HepG2 (cell line): ENCODE data around the gene SEMA3F. TPM values are rescaled to one million over a fixed set of nuclear protein-coding genes. Genes with fewer than 3 reads are reported as not detected.

Source experiments
- ARNT ChIP-seq: fragments of 450-650 bp; IDR thresholded peaks from 2 replicates; pipeline ENCODE4 v1.6.1; 2017
- CBFB ChIP-seq: sonication (generic); formaldehyde crosslinking; IDR thresholded peaks from 2 replicates; pipeline ENCODE4 v1.4.0; 2020; ENCODE audit warnings: missing genetic modification reagents
- GATAD1 ChIP-seq: IDR thresholded peaks from 2 replicates; pipeline ENCODE4 v1.6.1; 2016; ENCODE audit warnings: missing genetic modification reagents, missing compliant biosample characterization
- HBP1 ChIP-seq: IDR thresholded peaks from 2 replicates; pipeline ENCODE4 v1.6.1; 2016; ENCODE audit warnings: low read depth, control low read depth
- IKZF1 ChIP-seq: fragments of 450-650 bp; IDR thresholded peaks from 2 replicates; pipeline ENCODE4 v1.7.1; 2016
- KDM1A ChIP-seq: IDR thresholded peaks from 2 replicates; pipeline ENCODE4 v1.6.1; 2016; ENCODE audit warnings: missing compliant biosample characterization
- KLF6 ChIP-seq: IDR thresholded peaks from 2 replicates; pipeline ENCODE4 v1.8.0; 2016; ENCODE audit warnings: missing biosample characterization, missing genetic modification reagents
- MAX ChIP-seq: IDR thresholded peaks from 2 replicates; pipeline ENCODE4 v1.6.1; 2012; ENCODE audit warnings: inconsistent platforms
- NFRKB ChIP-seq: fragments of 450-650 bp; IDR thresholded peaks from 2 replicates; pipeline ENCODE4 v1.6.1; 2017
- NR2F1 ChIP-seq, 2 experiments: fragments of 450-650 bp in 1 of 2; formaldehyde crosslinking in 1 of 2; IDR thresholded peaks; 2 replicates each; pipeline versions ENCODE4 v1.5.0 to v1.6.1; 2016 to 2020; ENCODE audit warnings: mild to moderate bottlenecking in 1 of 2, missing compliant biosample characterization in 1 of 2, missing genetic modification reagents in 1 of 2, moderate library complexity in 1 of 2
- PCBP2 ChIP-seq: fragments of 200-400 bp; formaldehyde crosslinking; optimal IDR thresholded peaks from 2 replicates; pipeline ENCODE3; 2018; ENCODE audit warnings: low read length, low read depth; ENCODE audit not compliant: poor library complexity, severe bottlenecking
- SP2 ChIP-seq: sonication (generic); formaldehyde crosslinking; IDR thresholded peaks from 2 replicates; pipeline ENCODE4 v1.5.1; 2020; ENCODE audit warnings: mild to moderate bottlenecking, missing genetic modification reagents
- SRSF4 ChIP-seq: fragments of 200-400 bp; formaldehyde crosslinking; IDR thresholded peaks from one replicate; pipeline ENCODE4 v1.6.1; 2018; ENCODE audit warnings: mild to moderate bottlenecking, low read depth, low read length, moderate library complexity; ENCODE audit not compliant: poor library complexity, severe bottlenecking
- THAP9 ChIP-seq: sonication (generic); formaldehyde crosslinking; IDR thresholded peaks from 2 replicates; pipeline ENCODE4; 2020; ENCODE audit warnings: missing genetic modification reagents, mild to moderate bottlenecking, borderline replicate concordance
- ZBTB38 ChIP-seq: sonication (generic); formaldehyde crosslinking; IDR thresholded peaks from 2 replicates; pipeline ENCODE4 v1.5.1; 2020; ENCODE audit warnings: mild to moderate bottlenecking, missing genetic modification reagents
- ZNF207 ChIP-seq: fragments of 450-650 bp; IDR thresholded peaks from 2 replicates; pipeline ENCODE4 v1.6.1; 2016; ENCODE audit warnings: antibody characterized with exemption, borderline replicate concordance
- ZNF572 ChIP-seq: sonication (generic); formaldehyde crosslinking; IDR thresholded peaks from 2 replicates; pipeline ENCODE4 v1.5.1; 2020; ENCODE audit warnings: mild to moderate bottlenecking, missing genetic modification reagents
- ZNF644 ChIP-seq: IDR thresholded peaks from 2 replicates; pipeline ENCODE4 v1.6.1; 2016; ENCODE audit warnings: low read depth
- ZNF678 ChIP-seq: sonication (generic); formaldehyde crosslinking; IDR thresholded peaks from 2 replicates; pipeline ENCODE4 v1.4.0; 2020; ENCODE audit warnings: mild to moderate bottlenecking, missing genetic modification reagents
- ZNF792 ChIP-seq: IDR thresholded peaks from 2 replicates; pipeline ENCODE4 v1.6.1; 2016
- ZSCAN12 ChIP-seq: sonication (generic); formaldehyde crosslinking; IDR thresholded peaks from 2 replicates; pipeline ENCODE4 v1.9.0; 2021; ENCODE audit warnings: mild to moderate bottlenecking, missing genetic modification reagents
- polyA plus RNA-seq, 8 experiments: library from polyadenylated mRNA; depleted of rRNA in 3 of 8; stranded (reverse) in 7 of 8; unstranded in 1 of 8; fragments of >200 nt; fragmentation: Illumina TruSeq in 4 of 8; extraction: Trizol in 4 of 8; gene quantifications; 2 replicates each; pipeline versions ENCODE4 v1.2.1 to v1.2.3, GENCODE V29; 2011 to 2016; ENCODE audit warnings: low read depth in 4 of 8, missing spikeins in 1 of 8, mixed read lengths in 1 of 8; ENCODE audit not compliant: insufficient read depth in 1 of 8
- total RNA-seq, 5 experiments: library from RNA; depleted of rRNA; stranded (reverse); fragments of >200 nt; fragmentation: Illumina TruSeq; extraction: Trizol; gene quantifications; 2 replicates each; pipeline ENCODE4 v1.2.3, GENCODE V29; 2016; ENCODE audit warnings: low read depth in 1 of 5
- TF ChIP-seq, protein P1 (sequence below): sonication (generic); formaldehyde crosslinking; IDR thresholded peaks from 2 replicates; pipeline ENCODE4 v1.4.0; 2020; ENCODE audit warnings: missing genetic modification reagents
- TF ChIP-seq, protein P2 (sequence below): sonication (generic); formaldehyde crosslinking; IDR thresholded peaks from 2 replicates; pipeline ENCODE4 v1.4.0; 2020; ENCODE audit warnings: missing genetic modification reagents

The SEMA3F gene
- total and polyA plus RNA-seq, 2 of the 13 experiments (the other 11 are each of a cell fraction or from before 2014, with no cell fraction given), result 7.6 to 17.2 TPM

GRCh38 chr3:50171540-50172301 is 16.6 kb downstream of the SEMA3F start (continued):
- TF ChIP-seq THAP9 (CRISPR knock-in tag), result 0 out of 2 replicates have a peak, but pooled peaks have one; percentile 40
- no peak for TF ChIP-seq ZNF207
- TF ChIP-seq NFRKB, result no peak
- peak; percentile 65; the same call in 1 of the 2 replicates for TF ChIP-seq KLF6 (CRISPR knock-in tag)
- peak; percentile 100 for TF ChIP-seq CBFB (CRISPR knock-in tag)
- TF ChIP-seq SP2, result peak; percentile 40; the same call in 1 of the 2 replicates
- TF ChIP-seq ARNT, result no peak
- TF ChIP-seq HBP1 (CRISPR knock-in tag), result no peak
- no peak for TF ChIP-seq IKZF1
- peak; percentile 87; the same call in 1 of the 2 replicates for TF ChIP-seq ZNF792
- TF ChIP-seq, protein P1, sequence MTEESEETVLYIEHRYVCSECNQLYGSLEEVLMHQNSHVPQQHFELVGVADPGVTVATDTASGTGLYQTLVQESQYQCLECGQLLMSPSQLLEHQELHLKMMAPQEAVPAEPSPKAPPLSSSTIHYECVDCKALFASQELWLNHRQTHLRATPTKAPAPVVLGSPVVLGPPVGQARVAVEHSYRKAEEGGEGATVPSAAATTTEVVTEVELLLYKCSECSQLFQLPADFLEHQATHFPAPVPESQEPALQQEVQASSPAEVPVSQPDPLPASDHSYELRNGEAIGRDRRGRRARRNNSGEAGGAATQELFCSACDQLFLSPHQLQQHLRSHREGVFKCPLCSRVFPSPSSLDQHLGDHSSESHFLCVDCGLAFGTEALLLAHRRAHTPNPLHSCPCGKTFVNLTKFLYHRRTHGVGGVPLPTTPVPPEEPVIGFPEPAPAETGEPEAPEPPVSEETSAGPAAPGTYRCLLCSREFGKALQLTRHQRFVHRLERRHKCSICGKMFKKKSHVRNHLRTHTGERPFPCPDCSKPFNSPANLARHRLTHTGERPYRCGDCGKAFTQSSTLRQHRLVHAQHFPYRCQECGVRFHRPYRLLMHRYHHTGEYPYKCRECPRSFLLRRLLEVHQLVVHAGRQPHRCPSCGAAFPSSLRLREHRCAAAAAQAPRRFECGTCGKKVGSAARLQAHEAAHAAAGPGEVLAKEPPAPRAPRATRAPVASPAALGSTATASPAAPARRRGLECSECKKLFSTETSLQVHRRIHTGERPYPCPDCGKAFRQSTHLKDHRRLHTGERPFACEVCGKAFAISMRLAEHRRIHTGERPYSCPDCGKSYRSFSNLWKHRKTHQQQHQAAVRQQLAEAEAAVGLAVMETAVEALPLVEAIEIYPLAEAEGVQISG (CRISPR knock-in tag), result peak; percentile 90
- no peak for TF ChIP-seq ZNF678 (CRISPR knock-in tag)
- no peak for TF ChIP-seq PCBP2
- peak; percentile 77 for TF ChIP-seq GATAD1 (CRISPR knock-in tag)
- peak; percentile 90 for TF ChIP-seq ZBTB38 (CRISPR knock-in tag)
- peak; percentile 66; the same call in 1 of the 2 replicates for TF ChIP-seq ZNF572 (CRISPR knock-in tag)
- peak; percentile 91 for TF ChIP-seq MAX
- TF ChIP-seq KDM1A, result peak; percentile 95
- peak; percentile 94 to 97 for TF ChIP-seq NR2F1 (CRISPR knock-in tag; IDR thresholded peaks at IDR 0.05)
- TF ChIP-seq, protein P2, sequence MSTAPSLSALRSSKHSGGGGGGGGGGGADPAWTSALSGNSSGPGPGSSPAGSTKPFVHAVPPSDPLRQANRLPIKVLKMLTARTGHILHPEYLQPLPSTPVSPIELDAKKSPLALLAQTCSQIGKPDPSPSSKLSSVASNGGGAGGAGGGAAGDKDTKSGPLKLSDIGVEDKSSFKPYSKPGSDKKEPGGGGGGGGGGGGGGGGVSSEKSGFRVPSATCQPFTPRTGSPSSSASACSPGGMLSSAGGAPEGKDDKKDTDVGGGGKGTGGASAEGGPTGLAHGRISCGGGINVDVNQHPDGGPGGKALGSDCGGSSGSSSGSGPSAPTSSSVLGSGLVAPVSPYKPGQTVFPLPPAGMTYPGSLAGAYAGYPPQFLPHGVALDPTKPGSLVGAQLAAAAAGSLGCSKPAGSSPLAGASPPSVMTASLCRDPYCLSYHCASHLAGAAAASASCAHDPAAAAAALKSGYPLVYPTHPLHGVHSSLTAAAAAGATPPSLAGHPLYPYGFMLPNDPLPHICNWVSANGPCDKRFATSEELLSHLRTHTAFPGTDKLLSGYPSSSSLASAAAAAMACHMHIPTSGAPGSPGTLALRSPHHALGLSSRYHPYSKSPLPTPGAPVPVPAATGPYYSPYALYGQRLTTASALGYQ (CRISPR knock-in tag), result peak; percentile 99
- TF ChIP-seq ZNF644, result peak; percentile 69; the same call in 1 of the 2 replicates
- no peak for TF ChIP-seq SRSF4
- no peak for TF ChIP-seq ZSCAN12
